Measurements from ENCODE around the gene KIAA1191.

Gene KIAA1191

GRCh38 chr5:176381979-176382378 is 20.4 kb upstream of the KIAA1191 start:
- no peak overlapping the region for H3K27ac ChIP-seq
- TF ChIP-seq, protein P1, sequence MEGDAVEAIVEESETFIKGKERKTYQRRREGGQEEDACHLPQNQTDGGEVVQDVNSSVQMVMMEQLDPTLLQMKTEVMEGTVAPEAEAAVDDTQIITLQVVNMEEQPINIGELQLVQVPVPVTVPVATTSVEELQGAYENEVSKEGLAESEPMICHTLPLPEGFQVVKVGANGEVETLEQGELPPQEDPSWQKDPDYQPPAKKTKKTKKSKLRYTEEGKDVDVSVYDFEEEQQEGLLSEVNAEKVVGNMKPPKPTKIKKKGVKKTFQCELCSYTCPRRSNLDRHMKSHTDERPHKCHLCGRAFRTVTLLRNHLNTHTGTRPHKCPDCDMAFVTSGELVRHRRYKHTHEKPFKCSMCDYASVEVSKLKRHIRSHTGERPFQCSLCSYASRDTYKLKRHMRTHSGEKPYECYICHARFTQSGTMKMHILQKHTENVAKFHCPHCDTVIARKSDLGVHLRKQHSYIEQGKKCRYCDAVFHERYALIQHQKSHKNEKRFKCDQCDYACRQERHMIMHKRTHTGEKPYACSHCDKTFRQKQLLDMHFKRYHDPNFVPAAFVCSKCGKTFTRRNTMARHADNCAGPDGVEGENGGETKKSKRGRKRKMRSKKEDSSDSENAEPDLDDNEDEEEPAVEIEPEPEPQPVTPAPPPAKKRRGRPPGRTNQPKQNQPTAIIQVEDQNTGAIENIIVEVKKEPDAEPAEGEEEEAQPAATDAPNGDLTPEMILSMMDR (IDR thresholded peaks at IDR 0.05): no peak
- no peak for TF ChIP-seq ZFX (IDR thresholded peaks at IDR 0.05; ENCODE audit: borderline replicate concordance)

GRCh38 chr5:176381423-176381822 is 19.9 kb upstream of the KIAA1191 start:
- TF ChIP-seq, protein P1 (IDR thresholded peaks at IDR 0.05): no peak
- no peak for TF ChIP-seq ZFX (IDR thresholded peaks at IDR 0.05; ENCODE audit: borderline replicate concordance)
- H3K27ac ChIP-seq: no peak overlapping the region

DNA sequence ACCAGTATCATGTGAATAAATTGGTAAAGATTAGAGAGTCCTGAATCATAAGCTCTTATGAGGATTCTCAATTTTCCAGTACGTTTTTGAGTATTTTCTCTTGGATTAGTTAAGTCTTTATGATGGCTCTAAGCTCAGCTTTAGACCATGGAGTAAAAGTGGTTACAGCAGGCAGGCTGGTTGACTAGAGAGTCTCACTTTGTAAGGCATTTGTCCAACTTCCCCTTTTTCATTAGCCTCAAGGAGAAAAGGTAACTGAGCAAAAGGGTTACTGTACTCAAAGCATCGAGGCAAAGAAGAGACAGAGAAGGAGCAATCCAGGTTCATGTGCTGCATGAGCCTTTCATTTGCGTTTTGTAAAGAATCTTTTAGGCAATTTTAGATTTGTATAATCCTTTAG is 18.3 kb upstream of the KIAA1191 start:
- TF ChIP-seq, protein P1 (IDR thresholded peaks at IDR 0.05): no peak
- TF ChIP-seq ZFX (IDR thresholded peaks at IDR 0.05; ENCODE audit: borderline replicate concordance): no peak
- H3K27ac ChIP-seq: no peak overlapping the region

DNA sequence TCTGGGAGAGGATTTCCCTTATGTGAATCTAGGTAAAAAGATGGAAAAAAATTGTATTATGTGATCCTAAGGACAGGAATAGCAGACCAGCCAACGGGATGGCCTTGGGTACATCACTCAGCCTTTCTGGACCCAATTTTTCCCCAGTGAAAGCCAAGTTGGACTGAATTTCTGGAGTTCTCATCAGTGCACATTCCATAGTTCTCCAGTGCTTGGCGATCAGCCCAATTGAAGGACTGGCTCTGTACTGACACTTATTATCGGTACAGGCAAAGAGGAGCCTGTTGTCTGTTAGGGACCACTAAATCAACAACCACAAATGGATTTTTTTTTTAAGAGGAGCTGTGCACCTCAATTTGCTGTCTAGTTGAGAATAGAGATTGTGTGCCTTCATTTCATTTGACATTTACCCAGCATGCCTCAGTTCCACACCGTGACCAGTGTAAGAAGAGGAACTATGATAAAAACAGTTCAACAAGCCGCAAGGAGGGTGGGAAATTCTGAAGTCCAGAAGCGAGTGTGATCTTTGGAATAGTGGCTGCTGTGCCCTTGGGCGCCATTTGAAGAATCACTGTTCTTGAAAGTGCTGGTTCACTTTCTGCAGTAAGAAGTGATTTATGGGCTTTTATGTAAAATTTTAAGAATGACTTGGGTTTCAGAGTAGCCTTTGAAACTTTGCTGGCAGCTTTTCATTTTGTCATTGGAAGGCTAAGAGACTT is 11.7 kb upstream of the KIAA1191 start:
- H3K27ac ChIP-seq: no peak overlapping the region
- TF ChIP-seq, protein P1 (IDR thresholded peaks at IDR 0.05): no peak
- TF ChIP-seq ZFX (IDR thresholded peaks at IDR 0.05; ENCODE audit: borderline replicate concordance): no peak

DNA sequence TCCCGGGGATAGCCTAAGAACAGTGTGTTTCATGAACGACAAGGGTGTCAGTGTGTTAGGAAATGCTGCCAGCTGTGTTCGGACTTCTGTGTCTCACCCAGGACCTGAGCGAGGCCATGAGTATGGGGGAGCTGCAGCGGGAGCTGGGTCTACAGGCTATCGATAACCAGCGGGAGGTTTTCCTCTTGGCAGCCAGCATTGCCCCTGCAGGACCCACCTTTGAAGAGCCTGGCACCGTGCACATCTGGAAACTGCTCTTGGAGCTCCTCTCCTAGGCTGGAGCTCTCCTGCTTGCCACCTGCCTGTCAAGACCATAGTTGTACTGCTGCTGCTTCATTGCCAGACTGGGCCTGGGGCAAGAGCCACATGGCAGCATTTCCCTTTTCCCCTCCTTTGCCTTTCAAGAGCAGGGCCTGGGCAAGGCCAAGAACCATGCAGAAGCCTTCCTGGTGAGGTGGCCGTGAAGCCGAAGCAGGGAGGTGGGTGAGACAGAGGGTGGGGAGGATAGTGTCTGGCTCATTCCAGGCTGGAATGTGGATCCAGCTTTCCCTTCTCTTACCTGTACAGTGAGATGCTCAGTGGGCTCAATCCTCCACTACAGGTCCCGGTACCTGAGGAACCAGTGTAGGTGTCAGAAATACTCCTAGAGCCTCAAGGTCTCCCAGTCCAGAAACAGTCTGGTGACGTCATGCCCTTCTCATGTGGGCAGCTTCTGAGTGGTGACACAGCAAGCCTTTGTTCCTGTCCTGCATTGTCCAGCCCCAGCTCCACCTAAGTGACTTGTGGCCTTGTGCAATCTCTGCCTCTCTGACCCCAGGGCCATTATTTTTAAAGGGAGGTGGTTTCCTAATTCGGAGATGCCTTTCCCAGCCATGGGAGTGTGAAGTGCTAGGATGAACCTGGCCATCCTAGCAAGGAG is 10.3 kb upstream of the KIAA1191 start:
- no peak for TF ChIP-seq ZFX (IDR thresholded peaks at IDR 0.05; ENCODE audit: borderline replicate concordance)
- TF ChIP-seq, protein P1 (IDR thresholded peaks at IDR 0.05): no peak
- no peak overlapping the region for H3K27ac ChIP-seq

- no peak for TF ChIP-seq ZFX (IDR thresholded peaks at IDR 0.05; ENCODE audit: borderline replicate concordance)
- TF ChIP-seq, protein P1 (IDR thresholded peaks at IDR 0.05): no peak
- H3K27ac ChIP-seq: no peak overlapping the region
These were observed 8.6 kb upstream of the KIAA1191 start for GRCh38 chr5:176369934-176370711.

Data from 22Rv1 (cell line).